Erythroblast (primary cell): ENCODE data around the gene CDYL2.

ENCODE experiments used
- GATA1 ChIP-seq: IDR thresholded peaks from 2 replicates; pipeline ENCODE4 v1.6.1; 2011; ENCODE audit warnings: low read depth, mild to moderate bottlenecking, control low read depth, low read length, moderate library complexity
- POLR2A ChIP-seq: IDR thresholded peaks from 2 replicates; pipeline ENCODE4 v1.6.1; 2011; ENCODE audit warnings: mild to moderate bottlenecking, low read length

- TF ChIP-seq POLR2A: no peak
- TF ChIP-seq GATA1: no peak
Observed at GRCh38 chr16:80744856-80745255, 59.5 kb downstream of the CDYL2 start.
